GM19397 (cell line): ENCODE data around the gene CHD9.
A peak's percentile ranks its signal among the peaks of the same experiment; 100 is the strongest.
"Not testable (repeated sequence)": the region's sequence is repeated elsewhere in the genome, so short reads cannot be mapped to it uniquely, and the experiment has no call there.

Source experiments
- ATAC-seq: cut with Tn5 transposase; IDR thresholded peaks from one replicate; pipeline ENCODE4 v1.9.1; 2021; ENCODE audit warnings: mild to moderate bottlenecking, moderate library complexity; ENCODE audit not compliant: unreplicated experiment

The CHD9 gene

GRCh38 chr16:53074296-53074695 is 19.5 kb downstream of the CHD9 start:
- ATAC-seq, result not testable (repeated sequence)

GRCh38 chr16:53075461-53075860 is 20.7 kb downstream of the CHD9 start:
- not testable (repeated sequence) for ATAC-seq

GRCh38 chr16:53078247-53078646 is 23.5 kb downstream of the CHD9 start:
- no peak for ATAC-seq

- ATAC-seq, result no peak
Measured at GRCh38 chr16:53078765-53079485, 24.1 kb downstream of the CHD9 start.

- ATAC-seq, result no peak
Measured at GRCh38 chr16:53080345-53081031, 25.7 kb downstream of the CHD9 start.

- no peak for ATAC-seq
Measured at GRCh38 chr16:53081032-53081424, 26.2 kb downstream of the CHD9 start.

GRCh38 chr16:53081686-53082407 is 27.1 kb downstream of the CHD9 start:
- no peak for ATAC-seq

- ATAC-seq, result no peak
Measured at GRCh38 chr16:53082509-53082908, 27.7 kb downstream of the CHD9 start.

GRCh38 chr16:53083119-53083518 is 28.3 kb downstream of the CHD9 start:
- ATAC-seq, result no peak

GRCh38 chr16:53084141-53084541 is 29.4 kb downstream of the CHD9 start:
- no peak for ATAC-seq

GRCh38 chr16:53084746-53085334 is 30.0 kb downstream of the CHD9 start:
- no peak for ATAC-seq

GRCh38 chr16:53085369-53085843 is 30.6 kb downstream of the CHD9 start:
- no peak for ATAC-seq

GRCh38 chr16:53085931-53086421 is 31.2 kb downstream of the CHD9 start:
- no peak for ATAC-seq

GRCh38 chr16:53087101-53087500 is 32.3 kb downstream of the CHD9 start:
- ATAC-seq, result no peak

- no peak for ATAC-seq
Measured at GRCh38 chr16:53089434-53090285, 34.9 kb downstream of the CHD9 start.

GRCh38 chr16:53090286-53090590 is 35.4 kb downstream of the CHD9 start:
- ATAC-seq, result no peak

- ATAC-seq, result peak; percentile 41
Measured at GRCh38 chr16:53090591-53091411, 36.0 kb downstream of the CHD9 start.

- peak; percentile 33 for ATAC-seq
Measured at GRCh38 chr16:53091466-53092211, 36.8 kb downstream of the CHD9 start.

- no peak for ATAC-seq
Measured at GRCh38 chr16:53092284-53092683, 37.5 kb downstream of the CHD9 start.
